Neural cell (in vitro differentiated cells): ENCODE data around the gene ZCCHC3.

Source experiments
- CTCF ChIP-seq: fragments of 450-650 bp; IDR thresholded peaks from 2 replicates; pipeline ENCODE4 v1.5.1; 2014; ENCODE audit warnings: antibody characterized with exemption, mild to moderate bottlenecking, moderate library complexity; ENCODE audit not compliant: poor library complexity, severe bottlenecking
- EP300 ChIP-seq: fragments of 450-650 bp; conservative IDR thresholded peaks from 2 replicates; pipeline ENCODE4 v1.6.1; 2014; ENCODE audit warnings: antibody characterized with exemption, mild to moderate bottlenecking, moderate library complexity; ENCODE audit not compliant: poor library complexity, severe bottlenecking
- POLR2AphosphoS5 ChIP-seq: IDR thresholded peaks from 2 replicates; pipeline ENCODE4 v1.6.1; 2012
- REST ChIP-seq: IDR thresholded peaks from 2 replicates; pipeline ENCODE4 v1.6.1; 2012; ENCODE audit warnings: borderline replicate concordance

- TF ChIP-seq CTCF (no peak), REST (no peak), EP300 (no peak), POLR2AphosphoS5 (no peak)
Observed at GRCh38 chr20:289693-290083, 7.7 kb upstream of the ZCCHC3 start.
